T-cell (primary cell): ENCODE results near the gene CADM2. TPM values are rescaled to one million over a fixed set of nuclear protein-coding genes. Genes with fewer than 3 reads are reported as not detected.
"Not testable (repeated sequence)": the region's sequence is repeated elsewhere in the genome, so short reads cannot be mapped to it uniquely, and the experiment has no call there.

Experiments
- ATAC-seq, 4 experiments: fragments of 200-7000 bp in 3 of 4; fragments of 150-1000 bp in 1 of 4; cut with Tn5 transposase; replicated peaks in 1 of 4; 1 replicate in 3 of 4; 2 replicates in 1 of 4; pipeline ENCODE4 v1.10.0; 2021; ENCODE audit warnings: moderate library complexity in 3 of 4, mild to moderate bottlenecking in 2 of 4, moderate number of reproducible peaks in 1 of 4
- CTCF ChIA-PET, 2 donors: fragments of 300-600 bp; sonication (Branson Sonifier 250); formaldehyde crosslinking; loops; one replicate each; lab custom pipeline; 2022; ENCODE audit warnings: antibody characterized with exemption in 2 of 2; lab: Charles Lee
- POLR2A ChIA-PET, 2 donors: fragments of 300-600 bp; sonication (Branson Sonifier 250); formaldehyde crosslinking; loops; one replicate each; lab custom pipeline; 2022; ENCODE audit warnings: antibody characterized with exemption in 2 of 2; lab: Charles Lee
- DNase-seq, 35 experiments: peaks; one replicate each; pipeline versions ENCODE4 v3.0.0 to v3.0.0-alpha.2; 2013 to 2023
- H3K27ac ChIP-seq: one replicate; pipeline ENCODE4 v1.5.1; 2013; ENCODE audit warnings: low read length
- H3K27me3 ChIP-seq, 2 experiments: replicated peaks in 1 of 2; 1 replicate in 1 of 2; 2 replicates in 1 of 2; pipeline versions ENCODE4 v1.6.1 to v1.7.0; 2013; ENCODE audit warnings: low read length in 1 of 2, mixed read lengths in 1 of 2; ENCODE audit not compliant: control insufficient read depth in 2 of 2, insufficient read depth in 2 of 2; ENCODE audit errors: extremely low read depth in 1 of 2
- H3K36me3 ChIP-seq, 2 donors: 1 replicate in 1 of 2; 2 replicates in 1 of 2; pipeline versions ENCODE4 v1.6.1 to v1.7.0; 2013; ENCODE audit warnings: low read length in 1 of 2; ENCODE audit not compliant: control insufficient read depth in 2 of 2, insufficient read depth in 1 of 2; ENCODE audit errors: extremely low read depth in 1 of 2
- H3K4me1 ChIP-seq, 2 experiments: 1 replicate in 1 of 2; 2 replicates in 1 of 2; pipeline versions ENCODE4 v1.6.1 to v1.7.0; 2013; ENCODE audit warnings: low read length in 2 of 2, mixed read lengths in 1 of 2; ENCODE audit not compliant: insufficient read depth in 2 of 2, control insufficient read depth in 1 of 2; ENCODE audit errors: extremely low read depth in 1 of 2
- H3K4me3 ChIP-seq, 2 donors: 1 replicate in 1 of 2; 2 replicates in 1 of 2; pipeline versions ENCODE4 v1.5.1 to v1.7.0; 2013; ENCODE audit warnings: mild to moderate bottlenecking in 2 of 2, low read length in 1 of 2, moderate library complexity in 1 of 2; ENCODE audit not compliant: control insufficient read depth in 1 of 2; ENCODE audit errors: extremely low read depth in 1 of 2
- H3K9me3 ChIP-seq: 2 replicates; pipeline ENCODE4 v1.7.0; 2013
- H3K27ac Mint-ChIP-seq, 2 donors: one replicate each; pipeline ENCODE4 v1.8.0; 2020 to 2021; ENCODE audit warnings: mild to moderate bottlenecking in 2 of 2, mixed read lengths in 2 of 2
- H3K27me3 Mint-ChIP-seq, 2 donors: one replicate each; pipeline ENCODE4 v1.8.0; 2021 to 2022; ENCODE audit warnings: mixed read lengths in 2 of 2
- H3K36me3 Mint-ChIP-seq: one replicate; pipeline ENCODE4 v1.8.0; 2021; ENCODE audit warnings: mixed read lengths
- H3K4me1 Mint-ChIP-seq, 3 donors: one replicate each; pipeline ENCODE4 v1.8.0; 2020 to 2022; ENCODE audit warnings: mixed read lengths in 3 of 3, mild to moderate bottlenecking in 1 of 3
- H3K4me3 Mint-ChIP-seq, 3 donors: one replicate each; pipeline ENCODE4 v1.8.0; 2020 to 2022; ENCODE audit warnings: mild to moderate bottlenecking in 3 of 3, mixed read lengths in 3 of 3, moderate library complexity in 3 of 3
- H3K9me3 Mint-ChIP-seq, 3 donors: one replicate each; pipeline ENCODE4 v1.8.0; 2020 to 2022; ENCODE audit warnings: mixed read lengths in 3 of 3
- WGBS: methylation state at CpG from one replicate; pipeline ENCODE4 v1.1.5; 2013; ENCODE audit warnings: missing lambda C conversion rate; ENCODE audit not compliant: insufficient coverage; 5-methylcytosine and 5-hydroxymethylcytosine counted together
- total RNA-seq, 35 experiments: library from RNA in 6 of 35; stranded (reverse) in 6 of 35; fragments of 120-200 nt in 1 of 35; gene quantifications; one replicate each; pipeline versions ENCODE4 v1.2.1 to v1.2.4 and lab custom pipeline; 2013 to 2026

The CADM2 gene
- total RNA-seq, 5 donors from 2014 or later (not counting 1 experiment from before 2014, with no cell fraction given), result 0.23 to 0.25 TPM; not detected in 3

DNA sequence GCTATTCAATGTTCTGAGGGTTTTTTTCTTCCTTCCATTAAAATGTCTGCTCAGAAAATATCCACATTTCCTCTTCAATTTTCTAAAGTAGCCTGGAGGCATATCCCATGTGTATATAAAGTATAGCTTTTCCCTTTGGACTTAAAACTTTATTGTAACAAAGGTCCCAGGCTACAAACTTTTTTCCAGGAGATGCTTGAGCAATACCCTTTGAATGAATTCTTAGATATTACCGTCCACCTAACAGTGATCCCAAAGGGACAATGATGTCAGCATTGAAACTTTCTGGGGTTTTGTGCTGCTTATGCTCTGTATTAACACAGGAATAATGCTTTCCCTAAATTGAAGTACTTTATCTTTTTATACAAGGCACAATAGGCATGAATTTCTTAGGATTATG, 525.2 kb downstream of the CADM2 start:
- Histone ChIP-seq H3K4me3 (no peak overlapping the region), H3K36me3 (no peaks in the 10 kb centered on the region), H3K27me3 (no peaks in the 10 kb centered on the region), H3K27ac (no peak overlapping the region), H3K9me3 (no peaks in the 10 kb centered on the region), H3K4me1 (no peaks in the 10 kb centered on the region)
- Mint-ChIP-seq H3K4me1 (no peaks in the 10 kb centered on the region), H3K36me3 (no peaks in the 10 kb centered on the region), H3K27me3 (no peaks in the 10 kb centered on the region), H3K9me3 (peaks cover 0 to 14% (median 5%) of the 10 kb centered on the region in 3 donors), H3K27ac (no peak overlapping the region), H3K4me3 (no peak overlapping the region)
- WGBS, result no CpG with 5 or more reads among the region's 1 CpG
- ChIA-PET CTCF (no interaction called here), POLR2A (no interaction called here)
- no peak for DNase-seq
- no peak for ATAC-seq

DNA sequence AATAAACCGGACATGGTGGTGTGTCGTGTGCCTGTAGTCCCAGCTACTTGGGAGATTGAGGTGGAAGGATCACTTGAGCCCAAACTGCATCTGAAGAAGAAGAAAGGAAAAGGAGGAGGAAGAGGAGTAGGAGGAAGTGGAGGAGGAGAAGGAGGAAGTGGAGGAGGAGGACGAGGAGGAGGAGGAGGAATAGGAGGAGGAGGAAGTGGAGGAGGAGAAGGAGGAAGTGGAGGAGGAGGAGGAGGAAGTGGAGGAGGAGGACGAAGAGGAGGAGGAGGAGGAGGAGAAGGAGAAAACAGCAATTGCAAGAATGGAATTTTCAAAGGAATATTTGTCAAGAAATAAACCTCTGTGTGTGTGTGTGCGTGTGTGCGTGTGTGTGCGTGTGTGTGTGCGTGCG, 528.6 kb downstream of the CADM2 start:
- no peak overlapping the region for H3K27ac ChIP-seq
- ChIA-PET POLR2A (no interaction called here), CTCF (no interaction called here)
- no peaks in the 10 kb centered on the region for H3K9me3 ChIP-seq
- WGBS, result 51% methylated on average over 4 of the region's 9 CpGs
- Mint-ChIP-seq H3K9me3 (peaks cover 0 to 5% (median 4%) of the 10 kb centered on the region in 3 donors), H3K4me1 (no peaks in the 10 kb centered on the region), H3K4me3 (no peak overlapping the region), H3K27ac (no peak overlapping the region), H3K36me3 (no peaks in the 10 kb centered on the region), H3K27me3 (no peaks in the 10 kb centered on the region)
- H3K4me3 ChIP-seq, result no peak overlapping the region
- H3K4me1 ChIP-seq, result no peaks in the 10 kb centered on the region
- ATAC-seq, result no peak
- H3K36me3 ChIP-seq, result no peaks in the 10 kb centered on the region
- no peaks in the 10 kb centered on the region for H3K27me3 ChIP-seq
- DNase-seq, result no peak

DNA sequence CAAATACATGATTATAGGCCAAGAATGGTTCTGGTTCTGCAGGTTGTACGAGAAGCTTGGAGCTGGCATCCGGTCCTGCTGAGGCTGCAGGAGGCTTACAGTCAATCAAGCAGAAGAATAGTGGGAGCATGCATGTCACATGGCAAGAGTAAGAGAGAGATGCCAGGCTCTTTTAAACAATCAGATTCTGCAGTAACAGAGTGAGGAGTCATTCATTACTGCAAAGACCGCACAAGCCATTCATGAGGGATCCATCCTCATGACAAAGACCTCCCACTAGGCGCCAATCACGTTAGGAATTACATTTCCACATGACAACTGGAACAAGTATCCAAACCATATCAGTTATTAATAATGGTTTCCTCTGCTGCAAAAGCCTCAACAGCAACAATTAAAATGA, 536.8 kb downstream of the CADM2 start:
- Mint-ChIP-seq H3K4me3 (no peak overlapping the region), H3K9me3 (peaks cover 0 to 5% (median 3%) of the 10 kb centered on the region in 3 donors), H3K27me3 (no peaks in the 10 kb centered on the region), H3K36me3 (no peaks in the 10 kb centered on the region), H3K27ac (no peak overlapping the region), H3K4me1 (no peaks in the 10 kb centered on the region)
- ChIA-PET CTCF (no interaction called here), POLR2A (interaction anchor here in 1 of 2 donors (0.6 kb wide), 1 partner anchor 1584 kb away, joined by 3 read pairs; no protein-coding TSS in a partner anchor)
- Histone ChIP-seq H3K27me3 (no peaks in the 10 kb centered on the region), H3K4me3 (no peak overlapping the region), H3K4me1 (no peaks in the 10 kb centered on the region), H3K27ac (no peak overlapping the region), H3K36me3 (no peaks in the 10 kb centered on the region), H3K9me3 (no peaks in the 10 kb centered on the region)
- no peak for DNase-seq
- ATAC-seq, result no peak
- 71% methylated on average over 5 of the region's 5 CpGs for WGBS

DNA sequence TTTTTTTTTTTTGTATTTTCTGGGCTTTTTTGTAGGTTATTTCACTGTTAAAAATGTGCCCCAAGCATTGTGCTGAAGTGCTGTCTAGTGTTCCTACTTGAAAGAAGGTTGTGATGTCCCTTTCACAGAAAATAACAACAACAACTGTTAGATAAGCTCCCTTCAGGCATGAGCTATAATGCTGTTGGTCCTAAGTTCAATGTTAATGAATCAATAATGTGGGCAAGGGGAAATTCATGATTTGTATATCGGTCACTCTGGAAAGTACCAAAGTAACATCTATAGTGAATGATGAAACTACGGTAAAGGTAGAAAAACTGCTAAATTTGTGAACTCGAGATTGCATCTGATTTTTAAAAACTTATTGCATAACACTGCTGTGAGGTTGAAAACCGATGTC, 539.4 kb downstream of the CADM2 start:
- CTCF ChIA-PET, result no interaction called here
- no peak for DNase-seq
- Histone ChIP-seq H3K4me1 (no peaks in the 10 kb centered on the region), H3K36me3 (no peaks in the 10 kb centered on the region), H3K9me3 (no peaks in the 10 kb centered on the region), H3K27ac (no peak overlapping the region), H3K4me3 (no peak overlapping the region), H3K27me3 (no peaks in the 10 kb centered on the region)
- ATAC-seq, result no peak
- POLR2A ChIA-PET, result no interaction called here
- WGBS, result 92% methylated on average over 2 of the region's 4 CpGs
- no peaks in the 10 kb centered on the region for H3K4me1 Mint-ChIP-seq
- no peak overlapping the region for H3K4me3 Mint-ChIP-seq
- no peak overlapping the region for H3K27ac Mint-ChIP-seq
- H3K36me3 Mint-ChIP-seq, result no peaks in the 10 kb centered on the region
- H3K27me3 Mint-ChIP-seq, result no peaks in the 10 kb centered on the region
- peaks cover 0 to 5% (median 3%) of the 10 kb centered on the region in 3 donors for H3K9me3 Mint-ChIP-seq

DNA sequence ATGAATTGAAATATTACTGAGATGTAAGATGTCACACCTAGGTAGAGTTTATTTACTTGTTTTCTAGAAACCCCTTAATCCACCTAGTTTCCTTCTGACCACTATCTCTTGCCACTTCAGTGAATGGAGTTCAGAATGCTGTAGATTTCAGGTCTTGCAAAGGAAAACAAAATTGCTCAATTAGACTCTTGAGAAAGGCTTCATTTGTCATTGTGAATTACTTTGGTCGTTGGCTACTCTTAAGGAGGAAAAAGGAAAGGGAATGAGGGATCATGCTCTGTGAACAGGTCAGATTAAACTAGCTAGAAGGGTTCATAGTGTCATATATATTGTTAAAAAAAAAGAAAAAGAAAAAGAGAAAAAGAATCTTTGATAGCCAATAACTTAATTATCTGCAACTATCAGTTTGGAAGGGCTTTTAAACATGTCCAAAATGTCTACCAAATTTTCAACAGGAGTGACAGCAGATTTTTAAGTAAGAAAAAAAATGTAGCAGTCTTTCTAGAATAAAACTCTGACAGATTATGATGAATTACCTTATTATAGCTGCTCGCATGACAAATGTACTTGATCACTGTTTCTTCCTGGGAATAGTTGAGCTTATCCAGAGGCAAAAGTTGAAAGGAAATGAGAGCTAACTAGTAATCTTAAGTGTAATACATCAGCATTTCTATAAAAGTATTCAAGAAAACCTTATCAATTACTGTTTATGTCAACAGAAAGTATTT, 543.5 kb downstream of the CADM2 start:
- Mint-ChIP-seq H3K9me3 (peaks cover 0 to 4% (median 4%) of the 10 kb centered on the region in 3 donors), H3K4me1 (no peaks in the 10 kb centered on the region), H3K27ac (no peak overlapping the region), H3K36me3 (no peaks in the 10 kb centered on the region), H3K4me3 (no peak overlapping the region), H3K27me3 (no peaks in the 10 kb centered on the region)
- no peaks in the 10 kb centered on the region for H3K9me3 ChIP-seq
- no peaks in the 10 kb centered on the region for H3K36me3 ChIP-seq
- ATAC-seq, result no peak
- WGBS, result no CpG with 5 or more reads among the region's 2 CpGs
- H3K27ac ChIP-seq, result no peak overlapping the region
- ChIA-PET CTCF (no interaction called here), POLR2A (no interaction called here)
- no peaks in the 10 kb centered on the region for H3K4me1 ChIP-seq
- no peaks in the 10 kb centered on the region for H3K27me3 ChIP-seq
- no peak for DNase-seq
- H3K4me3 ChIP-seq, result no peak overlapping the region

DNA sequence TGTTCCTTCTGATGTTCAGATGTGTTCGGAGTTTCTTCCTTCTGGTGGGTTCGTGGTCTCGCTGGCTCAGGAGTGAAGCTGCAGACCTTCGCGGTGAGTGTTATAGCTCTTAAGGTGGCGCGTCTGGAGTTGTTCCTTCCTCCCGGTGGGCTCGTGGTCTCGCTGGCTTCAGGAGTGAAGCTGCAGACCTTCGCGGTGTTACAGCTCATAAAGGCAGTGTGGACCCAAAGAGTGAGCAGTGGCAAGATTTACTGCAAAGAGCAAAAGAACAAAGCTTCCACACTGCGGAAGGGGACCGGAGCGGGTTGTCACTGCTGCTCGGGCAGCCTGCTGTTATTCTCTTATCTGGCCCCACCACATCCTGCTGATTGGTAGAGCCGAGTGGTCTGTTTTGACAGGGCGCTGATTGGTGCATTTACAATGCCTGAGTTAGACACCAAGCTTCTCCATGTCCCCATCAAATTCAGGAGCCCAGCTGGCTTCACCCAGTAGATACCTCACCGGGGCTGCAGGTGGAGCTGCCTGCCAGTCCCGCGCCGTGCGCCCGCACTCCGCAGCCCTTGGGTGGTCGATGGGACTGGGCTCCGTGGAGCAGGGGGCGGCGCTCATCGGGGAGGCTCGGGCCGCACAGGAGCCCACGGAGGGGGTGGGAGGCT, 545.5 kb downstream of the CADM2 start:
- DNase-seq (peak in 8 of 35 experiments; percentile 0 to 9 (median 2)), ATAC-seq (peak in 1 of 4 experiments; percentile 44)
- H3K36me3 Mint-ChIP-seq, H3K9me3 Mint-ChIP-seq, POLR2A ChIA-PET, H3K36me3 ChIP-seq, H3K4me1 ChIP-seq, H3K4me1 Mint-ChIP-seq, H3K27me3 ChIP-seq, H3K27me3 Mint-ChIP-seq, H3K4me3 ChIP-seq, H3K27ac ChIP-seq, CTCF ChIA-PET, H3K9me3 ChIP-seq: not testable (repeated sequence)
- Mint-ChIP-seq H3K27ac (peak overlapping the region in 1 of 2 donors; percentile 76), H3K4me3 (peak overlapping the region in 2 of 3 donors; percentile 66 to 73)
- 93% methylated on average over 16 of the region's 33 CpGs for WGBS
